ENCODE results near the gene IL17RE.
"Not testable (repeated sequence)": the region's sequence is repeated elsewhere in the genome, so short reads cannot be mapped to it uniquely, and the experiment has no call there.

The IL17RE gene

DNA sequence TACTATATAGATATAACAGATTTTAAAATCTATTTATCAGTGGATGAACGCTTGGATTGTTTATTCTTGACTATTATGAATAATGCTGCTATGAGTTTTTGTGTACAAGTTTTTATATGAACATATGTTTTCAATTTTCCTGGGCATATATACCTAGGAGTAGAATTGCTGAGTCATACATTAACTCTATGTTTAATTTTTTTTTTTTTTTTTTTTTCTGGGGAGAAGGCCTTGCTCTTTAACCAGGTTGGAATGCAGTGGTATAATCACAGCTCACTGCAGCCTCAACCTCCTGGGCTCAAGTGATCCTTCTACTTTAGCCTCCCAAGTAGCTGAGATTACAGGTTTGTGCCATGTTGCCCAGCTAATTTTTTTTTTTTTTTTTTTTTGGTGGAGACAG lies 31.7 kb upstream of the IL17RE start:
- no peak for TF ChIP-seq CTCF (conservative IDR thresholded peaks at IDR 0.05; ENCODE audit: low read depth, low read length)
- DNase-seq (ENCODE audit: low read depth), result no peak
- H3K4me3 ChIP-seq (ENCODE audit: low read length), result no peak overlapping the region

DNA sequence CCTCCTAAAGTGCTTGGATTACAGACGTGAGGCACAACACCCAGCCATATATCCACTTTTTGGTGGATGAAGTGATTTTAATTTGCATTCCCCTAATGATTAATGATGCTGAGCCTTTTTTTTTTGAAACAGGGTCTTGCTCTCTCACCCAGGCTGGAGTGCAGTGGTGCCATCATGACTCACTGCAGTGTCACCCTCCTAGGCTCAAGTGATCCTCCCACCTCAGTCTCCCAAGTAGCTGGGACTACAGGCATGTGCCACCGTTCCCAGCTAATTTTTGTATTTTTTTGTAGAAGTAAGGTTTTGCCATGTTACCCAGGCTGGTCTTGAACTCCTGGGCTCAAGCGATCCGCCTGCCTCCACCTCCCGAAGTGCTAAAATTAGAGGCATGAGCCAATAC lies 30.6 kb upstream of the IL17RE start:
- H3K4me3 ChIP-seq (ENCODE audit: low read length); DNase-seq (ENCODE audit: low read depth): not testable (repeated sequence)

GRCh38 chr3:9875448-9875847 lies 27.2 kb upstream of the IL17RE start:
- no peak for DNase-seq (ENCODE audit: low read depth)
- no peak overlapping the region for H3K4me3 ChIP-seq (ENCODE audit: low read length)
- no peak for TF ChIP-seq CTCF (conservative IDR thresholded peaks at IDR 0.05; ENCODE audit: low read depth, low read length)

- not testable (repeated sequence) for H3K4me3 ChIP-seq (ENCODE audit: low read length); DNase-seq (ENCODE audit: low read depth)
These were observed 26.4 kb upstream of the IL17RE start for GRCh38 chr3:9876255-9876654.

GRCh38 chr3:9876991-9877390 lies 25.7 kb upstream of the IL17RE start:
- no peak for TF ChIP-seq CTCF (conservative IDR thresholded peaks at IDR 0.05; ENCODE audit: low read depth, low read length)
- no peak for DNase-seq (ENCODE audit: low read depth)
- no peak overlapping the region for H3K4me3 ChIP-seq (ENCODE audit: low read length)

DNA sequence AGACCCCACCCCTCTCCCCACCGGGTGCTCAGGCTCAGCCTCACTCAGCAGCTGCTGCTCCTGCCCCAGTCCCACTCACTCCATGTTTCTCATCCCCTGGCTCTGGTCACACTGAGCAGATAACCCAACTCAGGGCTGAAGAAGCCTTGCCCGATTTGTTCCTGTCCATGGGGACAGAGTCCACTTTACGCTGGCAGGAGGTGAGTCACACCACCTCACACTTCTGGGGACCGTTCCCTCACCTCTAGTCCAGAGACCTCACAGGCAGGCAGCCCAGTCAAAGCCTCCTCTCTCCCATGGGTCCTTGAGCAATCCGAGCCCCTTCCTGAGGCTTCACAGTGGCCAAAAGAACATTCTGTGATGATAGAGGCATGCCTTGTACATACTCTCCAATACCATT lies 23.9 kb upstream of the IL17RE start:
- DNase-seq (ENCODE audit: low read depth), result no peak
- no peak overlapping the region for H3K4me3 ChIP-seq (ENCODE audit: low read length)
- no peak for TF ChIP-seq CTCF (conservative IDR thresholded peaks at IDR 0.05; ENCODE audit: low read depth, low read length)

- DNase-seq (ENCODE audit: low read depth), result no peak
- H3K4me3 ChIP-seq (ENCODE audit: low read length), result no peak within 1 kb of the TSS
- no peak for TF ChIP-seq CTCF (conservative IDR thresholded peaks at IDR 0.05; ENCODE audit: low read depth, low read length)
These were observed 22.7 kb upstream of the IL17RE start, which contains the start of gene CIDEC for GRCh38 chr3:9879830-9880549. Gene CIDEC (minus strand): TSS chr3:9880253. CDS start chr3:9878486, 1,767 bp downstream.

- no peak for DNase-seq (ENCODE audit: low read depth)
- no peak overlapping the region for H3K4me3 ChIP-seq (ENCODE audit: low read length)
- no peak for TF ChIP-seq CTCF (conservative IDR thresholded peaks at IDR 0.05; ENCODE audit: low read depth, low read length)
These were observed 21.2 kb upstream of the IL17RE start for GRCh38 chr3:9881441-9881840.

Measured in retinal pigment epithelial cell (primary cell).